Stimulated activated CD8-positive, alpha-beta memory T cell treated with anti-CD3 and anti-CD28 coated beads, Interleukin-12 subunit alpha, Interleukin-12 subunit beta, amount 100 ng/mL, for 4 hours (primary cell): Measurements from ENCODE around the gene ANKRD13B.
"Not testable (repeated sequence)": the region's sequence is repeated elsewhere in the genome, so short reads cannot be mapped to it uniquely, and the experiment has no call there.

ENCODE experiments used
- DNase-seq: peaks from one replicate; pipeline ENCODE4 v3.0.0-alpha.2; 2020; ENCODE audit warnings: low read depth

ANKRD13B gene

DNA sequence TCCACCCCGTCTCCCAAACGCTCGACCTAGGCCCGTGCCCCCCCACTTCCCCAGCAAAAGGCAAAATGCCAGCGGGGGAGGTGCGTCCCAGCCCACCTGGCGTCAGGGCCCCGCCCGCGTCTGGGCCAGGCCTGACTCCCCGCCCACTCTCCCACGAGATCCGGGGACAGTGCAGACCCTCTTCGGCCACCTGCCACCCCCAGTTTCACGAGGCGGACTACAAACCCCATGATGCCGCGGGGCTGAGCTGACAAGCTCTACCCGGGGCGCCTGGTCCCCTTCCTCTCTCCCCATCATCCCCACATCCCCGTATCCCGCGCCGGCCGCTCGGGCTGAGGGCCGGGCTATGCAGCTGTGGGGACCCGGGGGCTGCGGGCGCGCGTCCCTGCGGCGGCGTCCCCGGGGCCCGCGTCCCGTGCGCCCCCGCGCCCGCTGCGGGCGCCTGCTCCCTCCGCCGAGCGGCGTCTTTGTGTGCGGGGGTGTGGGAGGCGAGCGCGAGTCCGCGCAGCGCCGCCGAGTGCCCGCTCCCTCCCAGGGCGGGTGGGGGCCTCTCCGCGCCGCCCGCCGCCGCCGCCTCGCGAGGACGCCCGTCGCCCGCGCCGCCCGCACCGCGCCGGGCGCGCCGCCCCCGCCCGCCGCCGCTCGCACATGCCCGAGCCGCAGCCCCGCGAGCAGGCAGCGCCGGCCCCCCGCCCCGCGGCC lies at the start of gene ANKRD13B:
Gene ANKRD13B, plus strand, starts transcription at position 283 of the 702 bp plus-strand sequence. CDS start 490 bp downstream, outside the sequence.
- no peak for DNase-seq

DNA sequence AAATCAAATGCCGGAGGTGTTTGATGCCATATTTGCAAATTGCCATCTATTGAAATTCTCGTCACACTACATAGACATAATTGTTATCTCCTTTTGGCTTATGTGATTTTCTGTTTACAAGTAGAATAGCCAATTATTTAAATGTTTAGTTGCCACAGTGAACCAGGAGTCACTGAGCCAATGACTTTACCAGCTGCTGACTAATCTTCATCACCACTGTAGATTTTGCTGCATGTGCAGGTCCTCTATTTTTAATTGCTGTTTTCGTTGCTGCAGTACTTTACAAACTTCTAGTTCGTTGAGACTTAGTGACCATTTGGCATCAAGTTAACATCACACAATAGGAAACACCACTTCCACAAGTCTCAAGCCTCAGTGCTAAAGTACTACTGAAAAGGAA lies 48.9 kb upstream of the ANKRD13B start:
- no peak for DNase-seq

DNA sequence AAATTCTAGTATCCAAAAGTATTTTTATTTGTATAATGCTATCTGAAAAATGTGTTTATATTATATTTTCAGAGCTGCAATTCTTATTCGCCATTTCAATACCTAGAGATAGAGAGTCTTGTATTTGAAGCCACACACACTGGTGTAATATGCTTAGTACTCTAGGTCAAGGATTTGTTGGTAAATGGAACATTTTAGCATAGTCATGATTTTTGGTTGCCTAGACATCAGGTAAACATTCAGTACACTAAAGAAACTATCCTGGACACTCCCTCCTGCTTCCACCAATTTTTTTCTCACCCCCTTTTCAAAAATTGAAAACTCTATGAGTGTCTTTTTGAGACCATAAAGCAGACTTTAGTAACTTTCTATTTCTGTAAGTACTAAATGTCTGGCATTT lies 46.8 kb upstream of the ANKRD13B start:
- DNase-seq = no peak

DNA sequence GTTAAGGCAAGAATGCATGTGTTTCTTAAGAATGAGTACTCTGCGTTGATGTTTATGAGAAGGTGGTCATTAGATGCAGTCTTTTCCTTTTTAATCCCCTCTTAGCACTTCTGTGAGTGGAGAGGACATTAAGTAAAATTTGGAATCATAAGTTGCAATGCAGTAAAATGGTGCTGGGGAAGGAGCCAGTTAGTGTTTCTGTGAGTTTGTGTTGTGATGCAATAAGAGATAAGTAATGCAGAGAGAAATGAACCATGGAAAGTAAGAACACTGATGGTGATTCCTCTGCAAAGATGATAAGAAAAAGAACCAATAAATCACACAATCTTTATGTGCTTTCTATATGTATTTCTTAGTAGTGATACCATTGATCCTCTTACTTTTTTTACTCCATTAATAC lies 46.1 kb upstream of the ANKRD13B start:
- no peak for DNase-seq

DNA sequence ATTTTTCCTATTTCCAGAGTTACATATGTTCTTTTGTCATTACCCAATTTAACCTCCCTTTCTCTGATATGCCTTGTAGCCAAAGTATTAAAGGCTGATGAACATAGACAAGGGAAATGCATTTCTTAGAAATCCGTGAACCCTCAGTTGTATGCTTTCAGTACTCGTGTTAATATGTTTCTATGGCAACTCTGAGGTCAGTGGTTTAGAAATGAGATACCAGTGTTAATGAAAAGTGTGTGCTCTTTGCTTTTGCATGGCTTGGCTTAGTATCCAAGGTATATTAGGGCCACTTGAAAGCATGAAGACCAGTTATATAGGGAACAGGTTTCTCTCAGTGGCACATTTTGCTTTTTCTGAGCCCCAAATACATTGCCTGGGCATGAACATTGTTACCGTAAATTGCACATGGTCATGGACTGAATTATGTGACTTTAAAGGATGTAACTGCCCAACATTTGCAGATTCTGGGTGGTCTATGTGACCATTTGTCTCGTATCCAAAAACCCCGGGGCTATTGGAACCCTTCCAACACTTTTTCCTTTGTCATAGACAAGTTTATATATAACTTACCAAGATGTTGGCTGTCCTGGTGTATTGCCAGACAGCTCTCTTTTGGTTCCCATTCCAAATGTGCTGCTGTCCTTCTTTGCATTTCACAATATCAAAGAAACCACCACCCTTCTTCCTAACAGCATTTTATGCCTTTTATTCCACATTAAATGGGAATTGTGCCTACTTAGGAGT lies 43.6 kb upstream of the ANKRD13B start:
- DNase-seq = no peak

DNA sequence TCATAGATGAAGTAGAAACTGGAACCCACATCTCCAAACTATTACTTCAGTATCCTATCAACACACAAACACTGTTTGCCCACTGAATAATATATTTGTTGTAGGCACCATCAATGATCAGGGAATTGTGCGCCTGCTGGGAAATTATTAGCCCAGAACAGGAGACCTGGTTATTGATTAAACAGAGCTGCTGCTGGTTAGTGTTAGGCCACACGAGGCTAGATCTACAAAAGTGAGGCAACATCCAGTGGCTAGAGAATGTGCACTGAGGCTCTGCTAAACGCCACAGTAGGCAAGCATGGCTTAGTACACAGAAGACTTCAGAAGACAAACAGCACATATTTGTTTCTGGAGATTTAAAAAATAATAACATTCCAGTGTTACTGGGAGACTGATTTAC lies 37.1 kb upstream of the ANKRD13B start:
- DNase-seq = no peak

DNA sequence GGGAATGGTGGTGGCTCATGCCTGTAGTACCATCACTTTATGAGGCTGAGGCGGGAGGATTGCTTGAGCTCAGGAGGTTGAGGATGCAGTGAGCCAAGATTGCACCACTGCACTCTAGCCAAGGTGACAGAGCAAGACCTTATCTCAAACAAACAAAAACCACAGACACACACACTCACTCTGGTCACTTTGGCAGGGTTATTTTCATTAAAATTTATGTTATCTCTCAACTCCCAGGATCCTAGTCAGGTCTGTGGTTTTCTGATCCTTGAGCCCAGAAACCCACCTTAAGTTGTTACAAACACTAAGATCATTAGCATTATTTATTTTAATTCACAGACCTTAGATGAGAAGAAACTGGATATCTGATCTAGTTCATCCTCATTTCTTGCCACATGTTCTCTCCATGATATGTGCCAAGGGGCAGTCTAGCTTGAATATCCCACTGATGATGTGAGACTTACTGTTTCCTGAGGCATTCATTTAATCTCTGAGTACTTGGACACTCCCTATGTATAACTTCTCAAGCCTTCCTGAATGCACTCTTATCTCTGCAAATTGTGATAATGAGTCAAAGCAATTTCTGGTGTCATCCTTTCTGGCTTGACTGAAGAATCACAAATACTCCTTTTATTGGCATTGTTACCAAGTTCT lies 35.7 kb upstream of the ANKRD13B start:
- no peak for DNase-seq

DNA sequence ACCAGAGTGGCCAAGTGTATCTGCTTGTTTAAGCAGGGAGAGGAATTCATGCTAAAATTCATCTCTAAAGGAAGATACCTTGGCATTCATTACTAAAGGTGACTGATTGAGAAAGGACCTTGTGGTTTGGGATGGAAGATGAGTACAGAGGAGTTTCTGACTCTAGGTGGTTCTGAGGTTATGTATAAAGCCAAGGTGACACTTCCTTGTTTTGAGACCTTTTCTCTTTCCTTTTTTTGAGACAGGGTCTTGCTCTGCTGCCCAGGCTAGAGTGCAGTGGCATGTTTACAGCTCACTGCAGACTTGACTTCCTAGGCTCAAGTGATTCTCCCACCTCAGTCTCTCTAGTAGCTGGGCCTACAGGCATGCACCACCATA lies 35.2 kb upstream of the ANKRD13B start:
- no peak for DNase-seq

DNA sequence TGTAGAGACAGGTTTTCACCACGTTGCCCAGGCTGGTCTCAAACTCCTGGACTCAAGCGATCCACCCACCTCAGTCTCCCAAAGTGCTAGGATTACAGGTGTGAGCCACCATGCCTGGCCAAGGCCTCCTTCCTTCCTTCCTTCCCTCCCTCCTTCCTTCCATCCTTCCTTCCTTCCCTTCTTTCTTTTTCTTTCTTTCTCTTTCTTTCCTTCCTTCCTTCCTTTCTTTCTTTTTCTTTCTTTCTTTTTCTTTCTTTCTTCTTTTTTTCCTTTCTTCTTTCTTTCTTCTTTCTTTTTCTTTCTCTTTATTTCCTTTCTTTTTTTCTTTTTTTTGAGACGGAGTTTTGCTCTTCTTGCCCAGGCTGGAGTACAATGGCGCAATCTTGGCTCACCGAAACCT lies 34.8 kb upstream of the ANKRD13B start:
- DNase-seq = not testable (repeated sequence)

DNA sequence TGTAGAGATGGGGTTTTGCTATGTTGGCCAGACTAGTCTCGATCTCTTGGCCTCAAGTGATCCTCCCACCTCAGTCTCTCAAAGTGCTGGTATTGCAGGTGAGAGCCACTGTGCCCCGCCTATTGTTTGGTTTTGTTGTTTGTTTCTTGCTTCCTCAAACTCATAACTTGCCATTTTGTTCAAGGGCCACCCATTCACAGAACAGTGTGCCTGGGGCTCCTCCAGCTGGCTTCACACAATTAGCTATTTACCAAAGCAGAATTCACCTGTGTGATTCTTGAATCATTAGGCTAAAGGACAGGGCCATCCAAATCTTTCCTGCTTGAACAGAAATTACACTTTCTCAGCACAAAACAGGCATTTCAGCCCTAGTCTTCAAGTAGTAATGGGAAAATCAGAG lies 33.3 kb upstream of the ANKRD13B start:
- no peak for DNase-seq

DNA sequence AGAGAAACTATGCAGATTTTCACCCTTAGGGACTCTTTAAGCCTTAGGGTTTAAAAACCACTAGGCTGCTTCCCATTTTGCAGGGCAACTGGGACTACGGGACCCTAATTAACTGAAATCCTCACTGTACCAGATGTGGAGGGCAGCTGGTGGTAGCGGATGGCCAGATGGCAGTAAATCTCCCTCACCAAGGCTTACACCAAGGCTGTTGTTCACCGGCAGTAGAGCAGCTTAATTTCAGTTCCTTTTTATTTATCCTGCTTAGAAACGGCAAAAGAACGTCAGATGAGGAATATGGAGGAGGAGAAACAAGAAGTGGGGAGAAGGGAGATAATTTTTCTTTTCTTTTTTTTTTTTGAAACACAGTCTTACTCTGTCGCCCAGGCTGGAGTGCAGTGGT lies 32.6 kb upstream of the ANKRD13B start:
- no peak for DNase-seq

DNA sequence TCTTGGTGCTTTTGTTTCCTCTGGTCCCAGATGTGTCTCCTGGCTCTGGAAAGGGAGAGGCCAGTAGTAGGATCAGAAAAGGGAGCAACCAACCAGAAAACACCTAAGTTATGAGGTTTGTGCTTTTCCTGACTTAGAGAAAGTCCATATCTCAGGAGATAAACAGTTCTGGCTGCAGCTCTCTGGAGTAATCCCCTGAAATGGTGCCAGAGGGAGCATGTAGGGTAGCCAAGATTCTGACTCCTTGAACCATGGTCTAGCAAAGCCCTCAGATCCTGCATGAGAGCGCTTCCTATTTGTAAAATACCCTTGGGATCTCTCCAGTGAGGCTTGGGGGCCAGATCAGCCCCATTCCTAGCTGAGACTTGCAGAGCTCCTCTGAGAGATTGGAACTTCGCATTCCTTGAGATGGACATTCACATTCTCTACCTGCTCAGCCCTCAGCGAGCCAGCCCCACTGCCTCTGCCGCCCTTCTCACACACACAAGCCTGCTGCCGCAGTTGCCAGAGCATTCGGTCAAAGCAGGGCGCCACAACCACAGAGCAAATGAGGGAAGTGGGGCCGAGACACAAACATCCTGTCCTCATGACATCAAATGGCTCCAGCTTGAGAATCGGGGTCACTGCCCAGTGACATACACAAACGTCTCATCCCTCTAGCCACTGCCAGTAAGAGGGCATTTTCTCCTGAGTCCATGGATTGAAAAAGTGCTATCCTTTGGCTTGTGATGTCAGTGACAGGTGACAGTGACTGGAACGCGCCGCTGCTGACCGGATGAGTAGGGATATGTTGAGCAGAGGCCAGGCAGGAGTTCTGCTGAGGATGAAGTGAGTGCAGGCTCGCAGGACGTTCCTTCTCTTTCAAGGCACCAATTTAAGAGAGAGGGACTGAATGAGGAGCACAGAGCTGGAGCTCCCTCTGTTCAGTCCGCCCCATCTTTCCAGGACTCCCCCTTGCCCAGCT lies 31.1 kb upstream of the ANKRD13B start:
- no peak for DNase-seq

DNA sequence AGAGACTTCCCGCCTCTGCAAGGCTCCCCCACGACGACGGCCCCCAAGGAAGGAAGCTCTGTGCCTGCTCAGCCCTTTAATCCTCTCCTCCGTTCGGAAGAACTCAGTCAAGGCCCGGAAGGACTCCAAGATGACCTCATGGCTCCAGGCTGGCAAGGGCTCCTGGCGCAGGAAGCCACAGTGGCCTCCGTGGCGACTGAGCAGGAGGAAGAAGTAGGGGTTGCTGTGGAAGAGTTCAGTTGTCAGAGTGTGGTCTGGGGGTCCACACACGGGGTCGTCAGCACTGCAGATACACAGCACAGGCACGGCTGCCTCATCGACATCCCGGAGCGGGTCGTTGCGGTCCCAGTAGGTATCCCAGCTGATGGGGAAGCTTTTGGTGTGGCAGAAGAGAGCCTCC lies 30.3 kb upstream of the ANKRD13B start:
- DNase-seq = no peak

DNA sequence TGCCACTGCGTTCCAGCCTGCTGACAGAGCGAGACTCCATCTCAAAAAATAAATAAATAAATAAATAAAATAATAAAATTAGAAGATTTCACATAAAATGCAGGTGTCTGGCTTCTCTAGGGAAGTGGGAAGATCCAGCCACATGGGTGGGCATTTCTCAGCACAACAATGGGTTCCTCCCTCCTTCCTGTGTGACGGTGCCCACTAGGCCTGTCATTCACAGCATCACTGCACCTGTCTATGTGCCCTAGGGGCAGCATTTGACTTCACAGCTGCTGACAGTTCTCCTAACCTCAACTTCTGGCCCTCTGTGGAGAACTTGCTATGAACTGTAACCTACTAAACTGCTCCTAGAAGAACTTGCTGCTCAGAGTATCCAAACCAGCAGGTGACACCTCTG lies 29.1 kb upstream of the ANKRD13B start:
- no peak for DNase-seq

DNA sequence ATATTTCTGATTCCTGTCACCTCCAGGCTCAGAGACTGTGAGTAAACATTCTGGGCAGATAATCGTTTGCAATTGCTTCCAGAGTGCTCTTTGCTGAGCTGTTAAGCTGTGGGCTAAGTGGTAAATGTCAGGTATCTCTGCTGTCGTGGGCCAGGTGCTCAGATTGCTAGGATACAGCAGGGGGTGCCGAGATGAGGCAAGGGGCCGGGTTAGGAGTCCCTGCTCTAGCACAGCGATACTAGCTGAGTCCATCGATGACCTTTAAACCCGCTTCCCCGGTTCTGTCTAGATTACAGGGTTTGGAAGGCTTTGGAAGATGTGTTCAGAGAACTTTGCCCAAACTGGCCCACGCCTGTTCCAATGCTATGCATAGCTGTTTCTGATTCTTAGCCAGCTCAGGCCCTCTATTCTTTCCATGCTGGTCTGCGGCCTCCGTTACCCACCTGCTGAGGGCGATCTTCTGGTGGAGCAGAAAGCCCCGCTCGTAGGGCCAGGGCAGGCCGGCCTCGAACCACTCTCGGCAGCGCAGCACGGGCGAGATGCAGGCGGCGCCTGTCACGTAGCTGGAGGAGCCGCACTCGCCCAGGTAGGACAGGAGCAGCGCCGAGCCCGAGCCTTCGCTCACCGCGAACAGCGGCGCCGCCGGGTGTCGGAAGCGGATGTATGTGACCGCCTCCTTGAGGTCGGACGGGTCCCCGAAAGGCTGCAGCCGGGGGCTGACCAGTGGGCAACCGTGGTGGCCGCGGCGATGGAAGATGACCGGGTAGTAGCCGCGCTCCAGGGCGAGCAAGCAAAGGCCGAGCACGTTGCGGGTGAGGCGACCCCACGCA lies 27.1 kb upstream of the ANKRD13B start:
- peak; percentile 45 for DNase-seq

DNA sequence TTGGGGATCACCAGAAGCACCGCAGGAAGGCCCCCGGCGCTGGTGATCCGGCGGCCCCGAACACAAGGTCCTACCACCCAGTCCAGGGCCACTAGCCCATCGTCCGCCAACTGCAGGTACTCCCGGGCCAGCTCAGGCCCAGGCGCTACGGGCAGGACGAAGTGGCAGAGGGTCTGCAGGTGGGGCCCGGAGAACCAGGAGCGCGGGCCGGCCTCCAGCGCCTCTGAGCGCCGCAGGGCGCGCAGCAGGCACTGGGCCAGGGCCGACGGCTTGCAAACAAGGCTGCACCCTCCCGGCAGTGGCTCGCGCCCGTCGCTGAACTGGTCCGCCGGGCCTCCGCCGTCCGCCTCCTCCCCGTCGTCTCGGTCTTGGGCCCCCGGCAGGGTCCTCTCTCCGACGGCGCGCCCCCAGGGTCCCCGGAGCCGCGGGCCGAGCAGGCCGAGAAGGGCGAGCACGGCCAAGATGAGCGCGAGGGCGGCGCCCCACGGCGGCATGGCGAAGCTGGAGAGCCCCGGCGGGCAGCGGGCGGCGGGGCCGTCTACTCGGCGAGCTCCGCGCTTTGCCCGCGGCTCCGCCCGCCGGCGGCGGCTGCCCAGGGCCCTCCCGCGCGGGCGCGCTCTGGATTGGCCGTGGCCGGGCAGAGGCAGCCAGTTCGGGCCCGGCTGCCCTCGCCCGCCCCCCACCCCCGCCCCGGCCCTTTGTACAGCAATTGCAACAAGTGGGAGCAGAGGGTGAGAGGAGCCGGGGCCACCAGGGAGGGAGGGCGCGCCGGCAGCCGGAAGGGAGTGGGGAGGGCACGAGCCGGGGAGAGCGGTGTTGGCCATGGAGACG lies 26.2 kb upstream of the ANKRD13B start, which contains the start of gene ABHD15:
Gene ABHD15, minus strand, starts transcription at position 565 of the 831 bp plus-strand sequence. Its CDS starts 71 bp downstream, at position 494.
- DNase-seq = peak; percentile 55

DNA sequence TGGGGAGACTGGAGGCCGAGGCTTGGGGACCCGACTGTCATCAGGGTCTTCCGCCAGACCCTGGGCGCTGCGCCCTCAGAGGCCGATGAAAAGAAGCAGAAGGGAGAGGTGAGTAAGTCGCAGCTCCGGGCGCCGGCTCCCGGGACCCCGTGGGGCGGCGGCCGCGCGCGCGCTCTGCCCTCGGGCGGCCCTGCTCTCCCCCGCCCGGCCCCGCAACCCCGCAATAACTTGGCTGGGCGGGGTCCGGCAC lies 25.7 kb upstream of the ANKRD13B start:
- no peak for DNase-seq

DNA sequence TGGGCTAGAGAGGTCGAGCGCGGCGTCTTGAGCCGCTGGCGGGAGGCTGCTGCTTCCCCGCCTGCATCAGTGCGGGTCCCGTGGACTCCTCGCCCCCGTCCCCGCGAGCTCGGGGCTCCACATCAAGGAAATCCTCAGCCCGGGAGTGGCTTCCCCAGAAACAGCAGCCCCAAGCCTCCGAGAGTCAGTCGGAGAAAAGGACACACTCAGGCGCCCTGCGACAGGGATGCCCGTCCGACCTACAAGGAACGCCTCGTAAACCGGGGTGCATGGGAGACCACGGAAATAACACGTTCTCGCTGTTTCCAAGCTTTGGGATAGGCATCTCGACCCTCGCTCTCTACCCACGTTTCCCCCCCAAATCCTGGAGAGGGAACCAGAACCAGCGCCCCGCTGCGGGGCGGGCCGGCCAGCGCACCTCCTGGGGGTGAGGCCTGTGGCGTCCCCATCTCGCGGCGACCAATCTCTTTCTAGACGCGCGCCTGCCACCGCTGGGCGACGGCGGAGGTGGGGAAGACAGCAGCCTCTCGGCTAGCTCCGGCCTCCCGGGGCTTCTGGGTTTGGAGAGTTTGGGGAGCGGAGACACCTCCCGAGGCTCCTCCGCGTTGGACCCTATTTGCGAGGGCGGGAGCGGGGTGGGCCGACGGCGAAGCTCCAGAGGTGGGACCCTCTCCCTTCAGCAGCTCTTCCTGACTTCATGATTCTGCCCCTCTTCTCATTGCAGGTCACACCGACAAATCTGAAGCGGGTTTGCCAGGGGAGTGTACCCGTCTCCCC lies 25.2 kb upstream of the ANKRD13B start:
- peak; percentile 57 for DNase-seq
